Stimulated activated memory B cell treated with anti-CD40 and anti-IgM and Interleukin-4, amounts not matched to agents 10 μg/mL and 1 μg/mL and 100 μg/mL, for 72 hours (primary cell): ENCODE data around the gene HYDIN.
A peak's percentile ranks its signal among the peaks of the same experiment; 100 is the strongest.

Source experiments
- ATAC-seq: fragments of 150-1000 bp; cut with Tn5 transposase; 2 replicates; pipeline ENCODE4 v1.10.0; 2021
- H3K27ac Mint-ChIP-seq: one replicate; pipeline ENCODE4 v1.8.0; 2022; ENCODE audit warnings: mild to moderate bottlenecking, mixed read lengths
- H3K27me3 Mint-ChIP-seq: one replicate; pipeline ENCODE4 v1.8.0; 2022; ENCODE audit warnings: mixed read lengths
- H3K36me3 Mint-ChIP-seq: one replicate; pipeline ENCODE4 v1.8.0; 2022; ENCODE audit warnings: mixed read lengths
- H3K4me1 Mint-ChIP-seq: one replicate; pipeline ENCODE4 v1.8.0; 2022; ENCODE audit warnings: mixed read lengths
- H3K4me3 Mint-ChIP-seq: one replicate; pipeline ENCODE4 v1.8.0; 2022; ENCODE audit warnings: mild to moderate bottlenecking, moderate library complexity, mixed read lengths
- H3K9me3 Mint-ChIP-seq: one replicate; pipeline ENCODE4 v1.8.0; 2022; ENCODE audit warnings: mixed read lengths

Gene HYDIN

GRCh38 chr16:71230122-71230845 lies at the start of gene HYDIN:
HYDIN (minus strand) TSS chr16:71230722; CDS start chr16:71186895, 43,827 bp downstream.
- Mint-ChIP-seq H3K27ac (no peak within 1 kb of the TSS), H3K36me3 (no peaks in the 10 kb centered on the region), H3K9me3 (peaks cover 14% of the 10 kb centered on the region), H3K4me1 (no peaks in the 10 kb centered on the region), H3K27me3 (peaks cover 34% of the 10 kb centered on the region), H3K4me3 (no peak within 1 kb of the TSS)
- no peak for ATAC-seq

DNA sequence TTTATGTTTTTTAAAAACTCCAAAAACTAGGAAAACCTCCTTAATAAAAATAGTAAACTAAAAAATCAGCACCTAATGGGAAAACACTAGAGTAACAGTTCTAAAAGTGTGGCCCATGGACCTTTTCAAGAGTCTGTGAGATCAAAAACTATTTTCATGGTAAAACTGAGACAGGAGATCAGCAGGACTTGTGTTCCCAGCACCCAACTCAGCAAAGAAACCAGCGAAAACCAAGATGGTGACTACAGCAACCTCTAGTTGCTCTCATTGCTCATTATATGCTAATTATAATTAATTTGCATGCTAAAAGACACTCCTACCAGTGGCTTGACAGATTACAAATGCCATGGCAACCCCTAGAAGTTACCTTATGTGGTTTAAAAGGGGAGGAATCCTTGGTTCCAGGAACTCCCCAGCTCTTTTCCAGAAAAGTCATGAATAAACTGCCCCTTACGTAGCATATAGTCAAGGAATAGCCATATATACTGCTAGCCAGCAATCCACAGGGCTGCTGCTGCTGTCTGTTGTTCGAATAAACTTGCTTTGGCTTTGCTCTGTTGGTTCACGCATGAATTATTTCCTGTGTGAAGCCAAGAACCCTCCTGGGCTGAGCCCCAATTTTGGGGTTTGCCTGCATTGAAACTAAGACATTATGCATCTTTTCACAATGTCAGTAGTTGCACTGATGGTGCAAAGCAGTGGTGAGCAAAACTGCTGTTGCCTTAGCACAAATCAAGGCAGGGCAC lies 46.2 kb upstream of the HYDIN start:
- H3K36me3 Mint-ChIP-seq = peaks cover 22% of the 10 kb centered on the region
- peaks cover 11% of the 10 kb centered on the region for H3K9me3 Mint-ChIP-seq
- H3K4me3 Mint-ChIP-seq = no peak overlapping the region
- H3K4me1 Mint-ChIP-seq = peaks cover 6% of the 10 kb centered on the region
- no peak overlapping the region for H3K27ac Mint-ChIP-seq
- no peaks in the 10 kb centered on the region for H3K27me3 Mint-ChIP-seq
- ATAC-seq = no peak

DNA sequence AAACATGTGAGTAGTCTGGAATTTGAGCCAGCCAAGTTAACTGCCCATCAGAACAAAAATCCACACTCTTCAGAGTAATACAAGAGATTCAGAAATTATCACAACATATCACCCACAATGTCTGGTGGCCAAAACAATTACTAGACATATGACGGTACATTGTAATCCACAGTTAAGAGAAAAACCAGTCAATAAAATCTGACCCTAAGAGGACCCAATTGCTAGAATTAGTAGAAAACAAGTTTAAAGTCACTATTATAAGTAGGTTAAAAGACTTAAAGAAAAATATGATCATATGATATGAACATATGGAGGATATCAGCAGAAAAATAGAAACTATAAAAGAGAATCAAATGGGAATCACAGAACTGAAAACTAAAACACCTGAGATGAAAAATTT lies 42.9 kb upstream of the HYDIN start:
- no peak for ATAC-seq
- peaks cover 15% of the 10 kb centered on the region for H3K36me3 Mint-ChIP-seq
- no peak overlapping the region for H3K4me3 Mint-ChIP-seq
- H3K27ac Mint-ChIP-seq = no peak overlapping the region
- H3K27me3 Mint-ChIP-seq = no peaks in the 10 kb centered on the region
- H3K4me1 Mint-ChIP-seq = no peaks in the 10 kb centered on the region
- H3K9me3 Mint-ChIP-seq = peaks cover 11% of the 10 kb centered on the region

DNA sequence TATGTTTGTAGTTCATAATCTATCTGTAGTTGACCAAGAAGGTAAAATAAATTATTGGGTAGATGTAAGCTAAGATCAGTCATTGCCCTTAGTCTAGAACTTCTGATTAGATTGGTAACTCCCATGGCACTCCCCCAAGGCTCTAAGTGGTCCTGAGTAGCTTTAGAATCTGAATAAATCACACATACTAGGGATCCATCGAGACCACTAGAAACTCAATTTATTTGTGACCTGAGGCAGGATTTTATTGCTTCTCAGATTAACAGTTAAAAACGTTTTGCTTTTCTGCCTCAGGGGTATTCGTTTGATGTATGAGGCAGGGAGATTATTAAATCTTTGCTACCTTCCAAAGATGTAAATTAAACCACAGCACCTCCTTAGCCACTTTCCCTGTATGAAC lies 33.8 kb upstream of the HYDIN start:
- no peak for ATAC-seq
- no peak overlapping the region for H3K4me3 Mint-ChIP-seq
- H3K27ac Mint-ChIP-seq = no peak overlapping the region
- H3K4me1 Mint-ChIP-seq = no peaks in the 10 kb centered on the region
- H3K36me3 Mint-ChIP-seq = no peaks in the 10 kb centered on the region
- H3K27me3 Mint-ChIP-seq = peaks cover 41% of the 10 kb centered on the region
- H3K9me3 Mint-ChIP-seq = no peaks in the 10 kb centered on the region

GRCh38 chr16:71263582-71263981 lies 33.1 kb upstream of the HYDIN start:
- Mint-ChIP-seq H3K4me3 (no peak overlapping the region), H3K27ac (no peak overlapping the region), H3K4me1 (no peaks in the 10 kb centered on the region), H3K27me3 (peaks cover 48% of the 10 kb centered on the region), H3K36me3 (no peaks in the 10 kb centered on the region), H3K9me3 (no peaks in the 10 kb centered on the region)
- no peak for ATAC-seq

DNA sequence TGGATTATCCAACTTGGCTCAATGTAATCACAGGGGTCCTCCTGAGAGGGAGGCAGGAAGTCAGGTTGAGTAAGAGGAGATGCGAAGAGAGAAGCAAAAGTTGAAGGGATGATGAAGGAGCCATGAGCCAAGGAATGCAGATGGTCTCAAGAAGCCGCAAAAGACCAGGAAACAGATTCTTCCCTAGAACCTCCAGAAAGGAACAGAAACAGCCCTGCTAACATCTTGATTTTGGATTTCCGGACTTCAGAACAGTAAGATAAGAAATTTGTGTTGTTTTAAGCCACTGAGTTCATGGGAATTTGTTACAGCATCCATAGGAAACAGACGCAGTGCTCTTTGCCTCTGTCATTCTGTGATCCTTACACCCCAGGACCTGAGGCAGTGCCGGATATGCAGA lies 31.9 kb upstream of the HYDIN start:
- H3K4me3 Mint-ChIP-seq = no peak overlapping the region
- no peaks in the 10 kb centered on the region for H3K9me3 Mint-ChIP-seq
- H3K27ac Mint-ChIP-seq = no peak overlapping the region
- no peaks in the 10 kb centered on the region for H3K4me1 Mint-ChIP-seq
- peaks cover 48% of the 10 kb centered on the region for H3K27me3 Mint-ChIP-seq
- no peak for ATAC-seq
- no peaks in the 10 kb centered on the region for H3K36me3 Mint-ChIP-seq

- Mint-ChIP-seq H3K27me3 (peaks cover 48% of the 10 kb centered on the region), H3K36me3 (no peaks in the 10 kb centered on the region), H3K4me3 (no peak overlapping the region), H3K4me1 (no peaks in the 10 kb centered on the region), H3K27ac (no peak overlapping the region), H3K9me3 (no peaks in the 10 kb centered on the region)
- ATAC-seq = no peak
Observed at GRCh38 chr16:71260995-71261394, 30.5 kb upstream of the HYDIN start.

DNA sequence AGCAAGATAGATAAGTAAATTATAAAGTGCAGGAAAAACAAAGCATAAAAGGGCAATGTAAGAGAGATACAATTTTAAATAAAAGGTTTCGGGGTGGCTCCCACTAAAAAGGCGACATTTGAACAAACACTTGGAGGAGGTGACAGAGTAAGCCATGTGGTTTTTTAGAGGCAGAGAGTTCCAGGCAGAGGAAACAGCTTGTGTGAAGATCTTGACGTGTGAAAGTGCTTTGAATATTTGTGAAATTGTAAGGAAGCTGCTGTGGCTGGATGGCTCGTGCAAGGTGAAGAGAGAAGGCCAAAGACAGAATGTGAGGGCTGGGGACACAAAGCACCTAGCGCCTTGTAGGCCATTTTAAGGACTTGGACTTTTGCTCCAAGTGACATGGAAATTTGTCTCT lies 28.6 kb upstream of the HYDIN start:
- Mint-ChIP-seq H3K27ac (no peak overlapping the region), H3K9me3 (no peaks in the 10 kb centered on the region), H3K4me3 (no peak overlapping the region), H3K36me3 (no peaks in the 10 kb centered on the region), H3K27me3 (peaks cover 48% of the 10 kb centered on the region), H3K4me1 (peaks cover 19% of the 10 kb centered on the region)
- ATAC-seq = no peak

DNA sequence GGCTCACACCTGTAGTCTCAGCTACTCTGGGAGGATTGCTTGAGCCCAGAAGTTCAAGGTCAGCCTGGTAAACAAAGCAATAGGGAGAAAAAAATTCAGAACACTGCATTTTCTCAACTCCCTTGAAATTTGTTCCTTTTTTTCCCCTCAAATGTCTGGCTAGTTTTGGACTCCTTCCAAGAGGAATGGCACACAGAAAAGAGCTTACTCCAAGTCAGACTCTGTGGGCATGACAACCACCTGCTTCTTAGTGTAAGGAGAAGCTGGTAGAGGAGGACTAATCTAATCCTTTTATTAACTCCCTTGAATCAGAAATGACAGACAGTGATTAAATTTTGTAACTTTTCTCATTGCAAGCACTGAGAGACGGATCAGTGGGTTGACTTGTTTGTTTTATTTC lies 27.9 kb upstream of the HYDIN start:
- Mint-ChIP-seq H3K27me3 (peaks cover 48% of the 10 kb centered on the region), H3K4me3 (no peak overlapping the region)

GRCh38 chr16:71257768-71258167 lies 27.2 kb upstream of the HYDIN start:
- no peak for ATAC-seq
- H3K36me3 Mint-ChIP-seq = no peaks in the 10 kb centered on the region
- H3K4me3 Mint-ChIP-seq = no peak overlapping the region
- H3K9me3 Mint-ChIP-seq = no peaks in the 10 kb centered on the region
- H3K27me3 Mint-ChIP-seq = peaks cover 42% of the 10 kb centered on the region
- H3K4me1 Mint-ChIP-seq = peaks cover 20% of the 10 kb centered on the region
- no peak overlapping the region for H3K27ac Mint-ChIP-seq

More for the DNA sequence above, 27.9 kb upstream of the HYDIN start:
- ATAC-seq = no peak
- Mint-ChIP-seq H3K36me3 (no peaks in the 10 kb centered on the region), H3K27ac (no peak overlapping the region), H3K9me3 (no peaks in the 10 kb centered on the region), H3K4me1 (peaks cover 20% of the 10 kb centered on the region)

DNA sequence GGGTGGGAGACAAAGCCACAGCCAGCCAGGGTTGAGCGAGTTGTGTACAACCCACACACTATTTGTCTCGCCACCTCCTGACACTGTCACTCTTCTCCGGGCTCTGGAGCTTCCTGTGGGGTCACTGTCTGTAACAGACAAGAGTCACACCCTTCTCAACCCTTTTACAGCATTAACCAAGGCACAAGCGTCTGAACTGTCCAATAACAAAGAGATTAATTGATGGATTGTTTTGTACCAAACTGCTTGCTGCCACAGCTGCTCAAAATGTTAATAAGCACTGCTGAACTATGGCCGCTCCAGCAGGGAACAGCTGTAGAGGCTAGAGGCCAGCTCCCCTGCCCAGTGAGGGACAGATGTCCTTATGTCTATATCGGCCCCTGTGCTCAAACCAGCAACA lies 25.2 kb upstream of the HYDIN start:
- Mint-ChIP-seq H3K4me3 (no peak overlapping the region), H3K36me3 (no peaks in the 10 kb centered on the region)

DNA sequence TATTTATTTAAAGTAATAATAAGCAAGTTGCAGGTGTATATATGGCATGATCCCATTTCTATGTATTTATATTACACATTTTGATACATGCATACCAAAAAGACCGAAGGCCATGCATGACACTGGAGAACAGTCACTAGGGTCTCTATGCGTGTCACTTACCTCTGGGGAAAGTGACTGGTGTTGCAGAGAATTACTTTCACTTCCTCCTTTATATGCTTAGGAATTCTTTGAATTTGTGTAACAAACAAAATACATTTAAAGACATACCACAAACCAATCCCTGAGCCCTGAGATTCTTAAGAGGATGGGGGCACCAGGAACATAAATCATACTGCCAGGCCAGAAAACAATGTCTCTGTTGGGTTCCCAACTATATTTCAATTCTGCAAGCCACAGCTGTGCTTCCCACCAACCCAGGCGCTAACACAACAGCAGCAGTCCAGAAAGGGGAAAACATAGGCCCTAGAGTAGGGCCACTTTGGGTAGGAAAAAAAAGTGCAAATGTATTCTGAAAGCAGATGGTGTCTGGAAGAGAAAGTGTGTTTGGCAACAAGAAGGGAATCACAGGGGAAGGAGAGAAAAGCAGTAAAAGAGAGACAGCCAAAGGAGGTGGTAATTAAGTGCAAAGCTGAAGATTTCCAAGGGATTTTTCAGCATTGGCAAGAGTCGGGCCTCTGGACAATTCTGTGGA lies 24.5 kb upstream of the HYDIN start:
- no peaks in the 10 kb centered on the region for H3K9me3 Mint-ChIP-seq
- ATAC-seq = peak; percentile 69
- peaks cover 20% of the 10 kb centered on the region for H3K4me1 Mint-ChIP-seq
- peak overlapping the region; percentile 1 for H3K4me3 Mint-ChIP-seq
- H3K27ac Mint-ChIP-seq = peak overlapping the region; percentile 55
- H3K27me3 Mint-ChIP-seq = peaks cover 28% of the 10 kb centered on the region
- no peaks in the 10 kb centered on the region for H3K36me3 Mint-ChIP-seq

More for the DNA sequence above, 25.2 kb upstream of the HYDIN start:
- H3K27ac Mint-ChIP-seq = peak overlapping the region; percentile 55
- peak; percentile 63 for ATAC-seq
- peaks cover 30% of the 10 kb centered on the region for H3K27me3 Mint-ChIP-seq
- H3K9me3 Mint-ChIP-seq = no peaks in the 10 kb centered on the region
- peaks cover 20% of the 10 kb centered on the region for H3K4me1 Mint-ChIP-seq

DNA sequence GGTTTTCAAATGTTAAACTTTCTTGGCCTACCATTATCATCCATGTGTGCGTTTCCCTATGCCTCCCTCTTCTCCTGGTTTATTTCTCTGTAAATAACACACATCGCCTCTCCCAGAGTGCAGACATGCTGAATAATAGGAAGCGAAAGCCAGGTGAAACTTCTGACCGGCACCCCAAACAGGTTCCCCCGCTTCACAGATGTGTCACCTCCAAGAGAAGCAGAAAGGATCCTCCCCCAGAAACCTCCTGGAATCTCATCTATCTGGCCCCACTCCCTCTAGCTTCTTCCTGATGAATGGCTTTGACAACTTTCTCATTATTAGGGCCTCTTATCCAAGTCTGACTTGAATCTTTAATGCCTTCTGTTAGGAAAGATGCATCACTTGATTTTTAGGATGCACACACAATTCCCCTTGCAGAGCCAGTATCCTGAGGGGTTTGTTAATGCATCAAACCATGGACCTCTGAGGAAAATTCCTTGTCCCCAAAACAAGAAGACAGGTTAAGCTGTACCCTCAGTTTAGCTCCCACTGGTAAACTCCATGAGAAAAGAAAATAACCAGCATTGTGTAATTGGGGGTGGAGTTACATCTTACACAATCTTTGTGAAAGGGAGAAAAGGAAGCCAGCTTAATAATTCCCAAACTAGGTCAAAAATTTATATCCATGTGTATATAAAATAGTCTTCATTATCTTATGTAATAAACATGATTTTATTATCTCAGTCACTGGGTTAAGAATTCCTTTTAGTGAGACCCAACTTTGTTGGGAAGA lies 20.1 kb upstream of the HYDIN start:
- Mint-ChIP-seq H3K36me3 (no peaks in the 10 kb centered on the region), H3K4me1 (peaks cover 17% of the 10 kb centered on the region), H3K9me3 (no peaks in the 10 kb centered on the region), H3K27me3 (peaks cover 23% of the 10 kb centered on the region), H3K27ac (no peak overlapping the region), H3K4me3 (no peak overlapping the region)
- ATAC-seq = no peak

DNA sequence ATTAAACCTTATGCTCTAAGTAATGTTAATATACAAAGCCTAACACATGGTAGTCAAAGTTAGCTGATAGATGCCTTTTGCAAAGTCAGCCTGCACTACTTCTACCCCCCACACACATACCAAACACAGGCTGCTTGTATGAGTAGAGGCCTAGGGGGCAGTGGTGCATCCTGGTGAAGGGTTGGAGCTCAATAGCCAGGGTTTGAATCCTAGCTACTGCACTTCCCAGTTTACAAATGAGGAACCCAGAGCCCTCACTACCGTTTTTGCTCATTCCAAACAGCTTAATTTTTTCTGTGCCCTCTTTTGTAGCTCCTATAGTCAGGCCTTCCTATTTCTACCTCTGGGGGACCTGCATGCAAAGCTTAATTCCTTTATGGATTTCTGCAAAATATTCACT lies 18.9 kb upstream of the HYDIN start:
- peaks cover 31% of the 10 kb centered on the region for H3K27me3 Mint-ChIP-seq
- H3K9me3 Mint-ChIP-seq = no peaks in the 10 kb centered on the region
- no peaks in the 10 kb centered on the region for H3K36me3 Mint-ChIP-seq
- H3K4me1 Mint-ChIP-seq = peaks cover 5% of the 10 kb centered on the region
- H3K4me3 Mint-ChIP-seq = no peak overlapping the region
- peak; percentile 27 for ATAC-seq
- no peak overlapping the region for H3K27ac Mint-ChIP-seq

GRCh38 chr16:71247478-71247877 lies 17.0 kb upstream of the HYDIN start:
- Mint-ChIP-seq H3K27ac (no peak overlapping the region), H3K27me3 (peaks cover 36% of the 10 kb centered on the region), H3K4me3 (no peak overlapping the region), H3K36me3 (no peaks in the 10 kb centered on the region), H3K4me1 (no peaks in the 10 kb centered on the region), H3K9me3 (no peaks in the 10 kb centered on the region)
- ATAC-seq = no peak
